Central memory CD8-positive, alpha-beta T cell (primary cell): ENCODE measurements around the gene ATG4B.

Experiments used
- ATAC-seq: fragments of 150-1000 bp; cut with Tn5 transposase; replicated peaks from 2 replicates; pipeline ENCODE4 v1.10.0; 2022; ENCODE audit warnings: mild to moderate bottlenecking, moderate FRiP score, moderate number of reproducible peaks; ENCODE audit not compliant: poor library complexity, severe bottlenecking; ENCODE audit errors: extremely low read depth
- DNase-seq, 2 donors: peaks; one replicate each; pipeline ENCODE4 v3.0.0; 2021; ENCODE audit warnings: low spot score in 2 of 2
- H3K27ac Mint-ChIP-seq: one replicate; pipeline ENCODE4 v1.8.0; 2022; ENCODE audit warnings: low read depth, mild to moderate bottlenecking, moderate library complexity, mixed read lengths
- H3K27me3 Mint-ChIP-seq: one replicate; pipeline ENCODE4 v1.8.0; 2022; ENCODE audit warnings: mixed read lengths
- H3K36me3 Mint-ChIP-seq: one replicate; pipeline ENCODE4 v1.8.0; 2022; ENCODE audit warnings: mild to moderate bottlenecking, moderate library complexity, mixed read lengths; ENCODE audit not compliant: insufficient read depth
- H3K4me1 Mint-ChIP-seq: one replicate; pipeline ENCODE4 v1.8.0; 2022; ENCODE audit warnings: mixed read lengths
- H3K4me3 Mint-ChIP-seq: one replicate; pipeline ENCODE4 v1.8.0; 2022; ENCODE audit warnings: mild to moderate bottlenecking, moderate library complexity, mixed read lengths
- H3K9me3 Mint-ChIP-seq: one replicate; pipeline ENCODE4 v1.8.0; 2022; ENCODE audit warnings: mixed read lengths

ATG4B gene

GRCh38 chr2:241637795-241638660, 535 bp downstream of the ATG4B start:
- ATAC-seq, result peak; percentile 18
- no peaks in the 10 kb centered on the region for H3K9me3 Mint-ChIP-seq
- no peaks in the 10 kb centered on the region for H3K27me3 Mint-ChIP-seq
- DNase-seq, result no peak
- H3K36me3 Mint-ChIP-seq, result peaks cover 12% of the 10 kb centered on the region
- peak overlapping the region; percentile 84 for H3K27ac Mint-ChIP-seq
- H3K4me3 Mint-ChIP-seq, result peak overlapping the region; percentile 81
- peaks cover 54% of the 10 kb centered on the region for H3K4me1 Mint-ChIP-seq

GRCh38 chr2:241638940-241639339, 1.4 kb downstream of the ATG4B start:
- peaks cover 11% of the 10 kb centered on the region for H3K36me3 Mint-ChIP-seq
- H3K4me1 Mint-ChIP-seq, result peaks cover 55% of the 10 kb centered on the region
- no peaks in the 10 kb centered on the region for H3K27me3 Mint-ChIP-seq
- no peaks in the 10 kb centered on the region for H3K9me3 Mint-ChIP-seq
- ATAC-seq (no peak), DNase-seq (no peak)
- H3K27ac Mint-ChIP-seq, result no peak overlapping the region
- H3K4me3 Mint-ChIP-seq, result peak overlapping the region; percentile 81

- H3K27me3 Mint-ChIP-seq, result no peaks in the 10 kb centered on the region
- ATAC-seq (no peak), DNase-seq (no peak)
- H3K36me3 Mint-ChIP-seq, result peaks cover 15% of the 10 kb centered on the region
- peaks cover 60% of the 10 kb centered on the region for H3K4me1 Mint-ChIP-seq
- no peaks in the 10 kb centered on the region for H3K9me3 Mint-ChIP-seq
- H3K27ac Mint-ChIP-seq, result no peak overlapping the region
- no peak overlapping the region for H3K4me3 Mint-ChIP-seq
These were observed 1.9 kb downstream of the ATG4B start for GRCh38 chr2:241639385-241639784.

GRCh38 chr2:241640165-241640795, 2.8 kb downstream of the ATG4B start:
- DNase-seq (no peak), ATAC-seq (no peak)
- Mint-ChIP-seq H3K27me3 (no peaks in the 10 kb centered on the region), H3K36me3 (peaks cover 18% of the 10 kb centered on the region), H3K4me3 (no peak overlapping the region), H3K4me1 (peaks cover 66% of the 10 kb centered on the region), H3K27ac (peak overlapping the region; percentile 65), H3K9me3 (no peaks in the 10 kb centered on the region)

GRCh38 chr2:241641631-241642030, 4.1 kb downstream of the ATG4B start:
- no peak overlapping the region for H3K27ac Mint-ChIP-seq
- peaks cover 18% of the 10 kb centered on the region for H3K36me3 Mint-ChIP-seq
- peaks cover 59% of the 10 kb centered on the region for H3K4me1 Mint-ChIP-seq
- no peak for ATAC-seq
- H3K27me3 Mint-ChIP-seq, result no peaks in the 10 kb centered on the region
- no peak overlapping the region for H3K4me3 Mint-ChIP-seq
- H3K9me3 Mint-ChIP-seq, result no peaks in the 10 kb centered on the region
- no peak for DNase-seq

- ATAC-seq, result no peak
These were observed 7.8 kb downstream of the ATG4B start for GRCh38 chr2:241645056-241645914.

GRCh38 chr2:241645915-241646645, 8.6 kb downstream of the ATG4B start:
- Mint-ChIP-seq H3K4me3 (no peak overlapping the region), H3K4me1 (peaks cover 33% of the 10 kb centered on the region), H3K36me3 (peaks cover 14% of the 10 kb centered on the region), H3K9me3 (no peaks in the 10 kb centered on the region), H3K27ac (no peak overlapping the region), H3K27me3 (no peaks in the 10 kb centered on the region)
- DNase-seq (no peak), ATAC-seq (no peak)

More at GRCh38 chr2:241645056-241645914, 7.8 kb downstream of the ATG4B start:
- no peaks in the 10 kb centered on the region for H3K9me3 Mint-ChIP-seq
- no peak overlapping the region for H3K27ac Mint-ChIP-seq
- H3K36me3 Mint-ChIP-seq, result peaks cover 10% of the 10 kb centered on the region
- DNase-seq, result no peak
- H3K4me1 Mint-ChIP-seq, result peaks cover 41% of the 10 kb centered on the region
- H3K4me3 Mint-ChIP-seq, result no peak overlapping the region
- no peaks in the 10 kb centered on the region for H3K27me3 Mint-ChIP-seq

- Mint-ChIP-seq H3K27me3 (no peaks in the 10 kb centered on the region), H3K9me3 (no peaks in the 10 kb centered on the region), H3K4me1 (peaks cover 17% of the 10 kb centered on the region), H3K4me3 (no peak overlapping the region), H3K36me3 (peaks cover 21% of the 10 kb centered on the region), H3K27ac (no peak overlapping the region)
- DNase-seq, result no peak
- no peak for ATAC-seq
These were observed 11.0 kb downstream of the ATG4B start for GRCh38 chr2:241648453-241648852.

- no peak overlapping the region for H3K27ac Mint-ChIP-seq
- peaks cover 12% of the 10 kb centered on the region for H3K4me1 Mint-ChIP-seq
These were observed 11.9 kb downstream of the ATG4B start for GRCh38 chr2:241649404-241649803.

GRCh38 chr2:241649927-241650326, 12.4 kb downstream of the ATG4B start:
- Mint-ChIP-seq H3K27ac (no peak overlapping the region), H3K27me3 (no peaks in the 10 kb centered on the region)

More at GRCh38 chr2:241649404-241649803, 11.9 kb downstream of the ATG4B start:
- Mint-ChIP-seq H3K27me3 (no peaks in the 10 kb centered on the region), H3K9me3 (no peaks in the 10 kb centered on the region), H3K4me3 (no peak overlapping the region), H3K36me3 (peaks cover 24% of the 10 kb centered on the region)
- ATAC-seq, result no peak
- no peak for DNase-seq

GRCh38 chr2:241652142-241652541, 14.6 kb downstream of the ATG4B start:
- H3K4me1 Mint-ChIP-seq, result peaks cover 6% of the 10 kb centered on the region
- H3K9me3 Mint-ChIP-seq, result no peaks in the 10 kb centered on the region
- H3K4me3 Mint-ChIP-seq, result no peak overlapping the region
- H3K27me3 Mint-ChIP-seq, result no peaks in the 10 kb centered on the region
- ATAC-seq (no peak), DNase-seq (no peak)
- peaks cover 40% of the 10 kb centered on the region for H3K36me3 Mint-ChIP-seq
- no peak overlapping the region for H3K27ac Mint-ChIP-seq

More at GRCh38 chr2:241649927-241650326, 12.4 kb downstream of the ATG4B start:
- Mint-ChIP-seq H3K36me3 (peaks cover 27% of the 10 kb centered on the region), H3K4me1 (peaks cover 6% of the 10 kb centered on the region), H3K4me3 (no peak overlapping the region), H3K9me3 (no peaks in the 10 kb centered on the region)
- DNase-seq, result no peak
- no peak for ATAC-seq

GRCh38 chr2:241652722-241653121, 15.2 kb downstream of the ATG4B start:
- Mint-ChIP-seq H3K27me3 (no peaks in the 10 kb centered on the region), H3K4me3 (no peak overlapping the region), H3K4me1 (peaks cover 6% of the 10 kb centered on the region), H3K36me3 (peaks cover 40% of the 10 kb centered on the region), H3K27ac (no peak overlapping the region), H3K9me3 (no peaks in the 10 kb centered on the region)
- DNase-seq, result no peak
- ATAC-seq, result no peak
